ENCODE measurements around the gene RNF212B. TPM values are rescaled to one million over a fixed set of nuclear protein-coding genes. Genes with fewer than 3 reads are reported as not detected.
"Not testable (repeated sequence)": the region's sequence is repeated elsewhere in the genome, so short reads cannot be mapped to it uniquely, and the experiment has no call there.

The RNF212B gene
- total RNA-seq, 2 experiments from 2014 or later, result not detected

- ChIA-PET CTCF (no interaction called here), POLR2A (no interaction called here)
- ATAC-seq (ENCODE audit: poor library complexity) (no peak), DNase-seq (no peak)
- Mint-ChIP-seq H3K27me3 (peaks cover 39% of the 10 kb centered on the region), H3K27ac (no peak overlapping the region), H3K4me1 (ENCODE audit: low read depth) (no peaks in the 10 kb centered on the region), H3K4me3 (no peak overlapping the region), H3K36me3 (ENCODE audit: low read depth) (no peaks in the 10 kb centered on the region), H3K9me3 (no peaks in the 10 kb centered on the region)
- intact Hi-C loops (cut with DNase I, micrococcal nuclease), result no loop called here
- Histone ChIP-seq H3K36me3 (ENCODE audit: insufficient read depth, low read length) (no peaks in the 10 kb centered on the region), H3K27ac (ENCODE audit: low read depth in 1 of 2, low read length in 2 of 2) (no peak overlapping the region), H3K9me3 (ENCODE audit: control insufficient read depth in 1 of 2, insufficient read depth in 1 of 2, low read length in 2 of 2) (no peaks in the 10 kb centered on the region), H3K4me1 (ENCODE audit: insufficient read depth, low read length) (no peaks in the 10 kb centered on the region), H3K4me3 (ENCODE audit: low read length) (no peak overlapping the region), H3K27me3 (ENCODE audit: control insufficient read depth in 1 of 2, insufficient read depth in 2 of 2, low read length in 2 of 2) (peaks cover 0 to 3% of the 10 kb centered on the region in 2 experiments)
- no peak for TF ChIP-seq CTCF (IDR thresholded peaks at IDR 0.05)
These were observed 20.4 kb upstream of the RNF212B start for GRCh38 chr14:23217032-23218020.

- H3K4me1 Mint-ChIP-seq (ENCODE audit: low read depth), result no peaks in the 10 kb centered on the region
- H3K27me3 Mint-ChIP-seq, result peaks cover 42% of the 10 kb centered on the region
- no peak overlapping the region for H3K4me3 Mint-ChIP-seq
- no peak for TF ChIP-seq CTCF (IDR thresholded peaks at IDR 0.05)
- intact Hi-C loops (cut with DNase I, micrococcal nuclease), result no loop called here
- H3K27ac Mint-ChIP-seq, result no peak overlapping the region
- no peaks in the 10 kb centered on the region for H3K36me3 Mint-ChIP-seq (ENCODE audit: low read depth)
- ChIA-PET POLR2A (no interaction called here), CTCF (no interaction called here)
- Histone ChIP-seq H3K9me3 (ENCODE audit: control insufficient read depth in 1 of 2, insufficient read depth in 1 of 2, low read length in 2 of 2) (no peaks in the 10 kb centered on the region), H3K4me1 (ENCODE audit: insufficient read depth, low read length) (no peaks in the 10 kb centered on the region), H3K27ac (ENCODE audit: low read depth in 1 of 2, low read length in 2 of 2) (no peak overlapping the region), H3K4me3 (ENCODE audit: low read length) (no peak overlapping the region), H3K27me3 (ENCODE audit: control insufficient read depth in 1 of 2, insufficient read depth in 2 of 2, low read length in 2 of 2) (no peaks in the 10 kb centered on the region), H3K36me3 (ENCODE audit: insufficient read depth, low read length) (no peaks in the 10 kb centered on the region)
- no peak for DNase-seq
- no peak for ATAC-seq (ENCODE audit: poor library complexity)
- peaks cover under 1% of the 10 kb centered on the region for H3K9me3 Mint-ChIP-seq
These were observed 18.7 kb upstream of the RNF212B start for GRCh38 chr14:23219075-23219474.

GRCh38 chr14:23224958-23225357 is 12.8 kb upstream of the RNF212B start:
- CTCF ChIA-PET, result interaction anchor here (1.2 kb wide), 1 partner anchor 10 kb away, joined by 4 read pairs; no protein-coding TSS in a partner anchor
- H3K4me1 ChIP-seq (ENCODE audit: insufficient read depth, low read length); H3K4me1 Mint-ChIP-seq (ENCODE audit: low read depth); POLR2A ChIA-PET; H3K27me3 ChIP-seq (ENCODE audit: control insufficient read depth in 1 of 2, insufficient read depth in 2 of 2, low read length in 2 of 2); DNase-seq; intact Hi-C loops (cut with DNase I, micrococcal nuclease); H3K36me3 Mint-ChIP-seq (ENCODE audit: low read depth); H3K9me3 ChIP-seq (ENCODE audit: control insufficient read depth in 1 of 2, insufficient read depth in 1 of 2, low read length in 2 of 2); H3K27ac Mint-ChIP-seq; H3K4me3 Mint-ChIP-seq; H3K4me3 ChIP-seq (ENCODE audit: low read length); ATAC-seq (ENCODE audit: poor library complexity); H3K9me3 Mint-ChIP-seq; H3K27ac ChIP-seq (ENCODE audit: low read depth in 1 of 2, low read length in 2 of 2); H3K36me3 ChIP-seq (ENCODE audit: insufficient read depth, low read length): not testable (repeated sequence)
- peaks cover 31% of the 10 kb centered on the region for H3K27me3 Mint-ChIP-seq

Data from CD4-positive, alpha-beta T cell (primary cell).